Cardiac muscle cell (in vitro differentiated cells and primary cell): ENCODE data around the gene EYA3. TPM values are rescaled to one million over a fixed set of nuclear protein-coding genes. Genes with fewer than 3 reads are reported as not detected.

Source experiments
- DNase-seq, 2 donors: peaks; one replicate each; pipeline versions ENCODE4 v3.0.0 to v3.0.0-alpha.2; 2010 to 2017; ENCODE audit warnings: low read depth in 1 of 2, low spot score in 1 of 2
- H3K27ac ChIP-seq: fragments of 200-600 bp; sonication (generic); 2 replicates; pipeline ENCODE4 v1.5.1; 2016
- H3K27me3 ChIP-seq: fragments of 200-600 bp; sonication (generic); 2 replicates; pipeline ENCODE4 v1.6.0; 2016; ENCODE audit warnings: control low read depth
- H3K36me3 ChIP-seq: fragments of 200-600 bp; sonication (generic); 2 replicates; pipeline ENCODE4 v1.5.1; 2016; ENCODE audit warnings: control low read depth
- H3K4me1 ChIP-seq: fragments of 200-600 bp; sonication (generic); 2 replicates; pipeline ENCODE4 v1.8.1; 2017; ENCODE audit warnings: low read depth, mild to moderate bottlenecking, mixed run types
- H3K4me3 ChIP-seq: fragments of 200-600 bp; sonication (generic); 2 replicates; pipeline ENCODE4 v1.5.1; 2016; ENCODE audit warnings: mild to moderate bottlenecking
- H3K9me3 ChIP-seq: fragments of 200-600 bp; sonication (generic); 2 replicates; pipeline ENCODE4 v1.5.1; 2017; ENCODE audit warnings: low read depth, mild to moderate bottlenecking, control low read depth
- CTCF ChIP-seq: IDR thresholded peaks from 2 replicates; pipeline ENCODE4 v1.5.1; 2012; ENCODE audit warnings: low read depth, mild to moderate bottlenecking, low read length
- polyA plus RNA-seq: library from polyadenylated mRNA; unstranded; fragments of >200 nt; fragmentation: Nextera tagmentation; extraction: Ambion mirVana; gene quantifications from 2 replicates; pipeline ENCODE4 v1.2.1, GENCODE V29; 2016
- total RNA-seq: library from RNA; depleted of rRNA; stranded (reverse); fragments of >200 nt; gene quantifications from 2 replicates; pipeline ENCODE4 v1.2.3, GENCODE V29; 2016

The EYA3 gene
- total and polyA plus RNA-seq, 2 experiments from 2014 or later = 15.6 to 21.7 TPM

DNA sequence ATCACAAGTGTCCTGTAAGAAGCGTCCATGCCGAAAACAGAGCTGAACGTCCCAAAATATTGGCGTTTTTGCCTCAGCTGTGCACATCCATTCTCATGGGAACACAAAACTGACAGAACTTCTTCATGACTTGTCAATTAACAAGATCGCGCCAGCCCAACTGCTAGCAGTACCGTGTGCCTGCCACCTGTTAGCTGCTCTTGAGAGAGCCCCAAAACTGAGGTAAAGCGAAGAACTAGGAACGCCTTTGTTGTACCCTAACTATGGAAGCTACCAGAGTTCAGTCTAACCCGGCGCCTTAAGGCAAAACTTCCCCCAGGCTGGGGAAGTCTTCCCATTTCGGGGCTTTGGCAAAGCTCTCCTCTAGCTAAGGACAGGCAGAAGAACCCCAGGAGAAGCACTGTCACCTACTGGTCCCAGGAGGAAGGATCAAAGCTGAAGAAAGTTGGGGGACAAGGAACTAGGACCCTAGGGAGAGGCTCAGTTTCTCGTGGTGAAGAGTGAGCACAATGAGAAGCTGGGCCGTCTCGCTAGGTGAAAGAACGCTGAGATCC is 719 bp downstream of the EYA3 start:
- Histone ChIP-seq H3K27ac (peak overlapping the region; percentile 90), H3K36me3 (no peaks in the 10 kb centered on the region), H3K9me3 (no peaks in the 10 kb centered on the region), H3K4me3 (peak overlapping the region; percentile 80), H3K4me1 (peaks cover 11% of the 10 kb centered on the region), H3K27me3 (no peaks in the 10 kb centered on the region)
- TF ChIP-seq CTCF = no peak
- peak in 1 of 2 donors; percentile 12 for DNase-seq

GRCh38 chr1:28086651-28087050 is 1.8 kb downstream of the EYA3 start:
- Histone ChIP-seq H3K9me3 (no peaks in the 10 kb centered on the region), H3K27me3 (no peaks in the 10 kb centered on the region), H3K4me3 (peak overlapping the region; percentile 80), H3K36me3 (no peaks in the 10 kb centered on the region), H3K4me1 (peaks cover 11% of the 10 kb centered on the region), H3K27ac (peak overlapping the region; percentile 90)
- no peak for TF ChIP-seq CTCF
- DNase-seq = peak in 1 of 2 donors; percentile 9

- H3K27me3 ChIP-seq = no peaks in the 10 kb centered on the region
- no peak overlapping the region for H3K4me3 ChIP-seq
- TF ChIP-seq CTCF = no peak
- DNase-seq = no peak
- no peak overlapping the region for H3K27ac ChIP-seq
- no peaks in the 10 kb centered on the region for H3K9me3 ChIP-seq
- peaks cover 11% of the 10 kb centered on the region for H3K4me1 ChIP-seq
- no peaks in the 10 kb centered on the region for H3K36me3 ChIP-seq
Observed at GRCh38 chr1:28085129-28085528, 3.3 kb downstream of the EYA3 start.

- TF ChIP-seq CTCF = no peak
- DNase-seq = no peak
- peaks cover 15% of the 10 kb centered on the region for H3K4me1 ChIP-seq
- no peak overlapping the region for H3K4me3 ChIP-seq
- no peaks in the 10 kb centered on the region for H3K36me3 ChIP-seq
- H3K27me3 ChIP-seq = no peaks in the 10 kb centered on the region
- H3K9me3 ChIP-seq = no peaks in the 10 kb centered on the region
- no peak overlapping the region for H3K27ac ChIP-seq
Observed at GRCh38 chr1:28083876-28084275, 4.5 kb downstream of the EYA3 start.

DNA sequence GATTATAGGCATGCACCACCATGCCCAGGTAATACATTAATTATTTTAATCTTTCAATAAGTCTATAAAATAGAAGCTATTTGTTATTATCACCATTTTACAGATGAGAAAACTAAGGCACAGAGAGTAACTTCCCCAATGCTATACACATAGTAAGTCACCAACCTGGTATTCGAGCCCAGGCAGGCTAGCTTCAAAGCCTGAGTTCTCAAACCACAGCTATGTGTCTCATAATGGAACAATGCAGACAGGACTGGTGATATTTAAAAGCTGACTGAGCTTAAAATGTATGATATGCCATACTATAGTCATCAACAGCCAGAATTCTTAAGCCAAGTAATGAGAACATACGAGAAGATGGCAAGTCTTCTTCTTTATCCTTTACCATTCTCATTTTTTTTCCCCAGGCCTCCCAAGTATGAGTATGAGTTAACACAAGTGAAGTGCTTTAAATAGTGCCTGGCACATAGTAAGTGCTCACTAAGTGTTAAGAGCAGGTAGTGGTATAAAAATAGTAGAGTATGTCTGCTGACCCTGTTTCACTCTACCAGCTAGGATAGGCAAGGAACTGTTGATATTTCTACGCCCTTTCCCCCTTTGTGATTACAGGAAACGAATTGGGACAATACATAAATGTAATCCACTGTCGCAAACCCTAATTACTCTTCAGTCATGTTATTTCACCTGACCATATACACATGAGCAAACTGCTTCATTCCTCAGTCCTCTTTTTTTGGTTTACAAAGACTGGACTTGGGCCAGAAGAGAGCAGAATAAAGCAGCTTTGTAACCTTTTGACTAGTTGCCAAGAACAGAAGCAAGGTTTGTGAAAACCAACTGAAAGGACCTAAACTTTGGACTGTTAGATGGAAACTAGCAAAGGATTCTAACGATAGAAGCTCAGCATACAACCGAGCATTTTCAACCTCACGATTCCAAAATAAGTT is 9.5 kb downstream of the EYA3 start:
- no peaks in the 10 kb centered on the region for H3K27me3 ChIP-seq
- H3K4me3 ChIP-seq = no peak overlapping the region
- peaks cover 46% of the 10 kb centered on the region for H3K4me1 ChIP-seq
- DNase-seq = peak in 1 of 2 donors; percentile 81
- no peaks in the 10 kb centered on the region for H3K36me3 ChIP-seq
- H3K9me3 ChIP-seq = no peaks in the 10 kb centered on the region
- no peak for TF ChIP-seq CTCF
- peak overlapping the region; percentile 77 for H3K27ac ChIP-seq
